Heart left ventricle (tissue), 16 donors: Measurements from ENCODE around the gene PTPN6. TPM values are rescaled to one million over a fixed set of nuclear protein-coding genes. Genes with fewer than 3 reads are reported as not detected.

Source experiments
- ATAC-seq, 4 donors: fragments of 200-7000 bp; cut with Tn5 transposase; one replicate each; pipeline ENCODE4 v1.9.1; 2020 to 2022; ENCODE audit warnings: moderate library complexity in 4 of 4, mild to moderate bottlenecking in 3 of 4, moderate number of reproducible peaks in 1 of 4
- DNase-seq, 5 donors: peaks; one replicate each; pipeline ENCODE4 v3.0.0-alpha.2; 2020
- H3K27ac ChIP-seq, 12 donors: fragments of 200-600 bp; sonication (generic) in 4 of 12; one replicate each; pipeline versions ENCODE4 v1.5.0 to v1.8.0; 2016 to 2022; ENCODE audit warnings: mild to moderate bottlenecking in 2 of 12
- H3K27me3 ChIP-seq, 9 donors: fragments of 200-600 bp; sonication (generic) in 2 of 9; one replicate each; pipeline versions ENCODE4 v1.5.1 to v1.8.0; 2016 to 2022; ENCODE audit warnings: mild to moderate bottlenecking in 3 of 9
- H3K36me3 ChIP-seq, 9 donors: fragments of 200-600 bp; sonication (generic) in 2 of 9; one replicate each; pipeline versions ENCODE4 v1.5.0 to v1.8.0; 2018 to 2022; ENCODE audit warnings: mild to moderate bottlenecking in 2 of 9
- H3K4me1 ChIP-seq, 12 donors: fragments of 200-600 bp; sonication (generic) in 4 of 12; one replicate each; pipeline versions ENCODE4 v1.5.0 to v1.8.0; 2016 to 2022; ENCODE audit warnings: mild to moderate bottlenecking in 3 of 12
- H3K4me3 ChIP-seq, 12 donors: fragments of 200-600 bp; sonication (generic) in 4 of 12; one replicate each; pipeline versions ENCODE4 v1.5.0 to v1.8.0; 2017 to 2022; ENCODE audit warnings: mild to moderate bottlenecking in 9 of 12, moderate library complexity in 4 of 12
- H3K9me3 ChIP-seq, 12 donors: fragments of 200-600 bp; sonication (generic) in 4 of 12; one replicate each; pipeline versions ENCODE4 v1.5.0 to v1.8.0; 2016 to 2022; ENCODE audit warnings: mild to moderate bottlenecking in 1 of 12
- POLR2A ChIP-seq, 2 donors: fragments of 450-650 bp; IDR thresholded peaks; one replicate each; pipeline ENCODE4 v1.6.1; 2017; ENCODE audit warnings: antibody characterized with exemption in 2 of 2, mild to moderate bottlenecking in 2 of 2, moderate library complexity in 2 of 2
- WGBS, 4 donors: extraction: QIAGEN DNeasy Blood & Tissue Kit in 2 of 4; methylation state at CpG; one replicate each; pipeline versions ENCODE4 v1.1.5 to v1.1.7; 2013 to 2018; 5-methylcytosine and 5-hydroxymethylcytosine counted together
- intact Hi-C, 10 donors: fragments of 100-400 bp; cut with DNase I; formaldehyde crosslinking; loops; one replicate each; pipeline versions ENCODE4 v1.11.1 to v1.14.2; 2022
- polyA plus RNA-seq, 2 donors: library from polyadenylated mRNA; stranded (reverse); fragments of 200-250 nt; gene quantifications; one replicate each; pipeline ENCODE4 v1.2.3, GENCODE V29; 2013
- total RNA-seq, 9 donors: library from RNA; depleted of rRNA in 2 of 9; stranded (reverse); fragments of >200 nt in 2 of 9; fragmentation: NEBNext Ultra II Directional in 3 of 9; extraction: Animal tissue kit (Norgen Biotek cat#: 25700) in 3 of 9; gene quantifications; one replicate each; pipeline versions ENCODE4 v1.1.0 to v1.2.4, GENCODE V29; 2016 to 2023
- TF ChIP-seq, protein P1 (sequence below), 12 donors: fragments of 200-600 bp; sonication (generic) in 4 of 12; IDR thresholded peaks; one replicate each; pipeline versions ENCODE4 v1.5.0 to v1.8.0; 2018 to 2022; ENCODE audit warnings: antibody characterized with exemption in 12 of 12, mild to moderate bottlenecking in 5 of 12
- donor health status: ischemic (EF 13 %, LVEDD 7.1; RV severe dilation, severe dysfunction).
- donor health status: healthy with polysubstance abuse.
- donor health status: DM: no; HTN: yes; CAD: no.
- donor health status: DM: no; HTN: no; CAD: no.
- donor health status: ischemic (EF 25% LVEDD 6.9; RV normal size, moderate dysfunction).
- donor health status: ischemic (EF 25% LVEDD 5.7; RV mildly dilated, moderate dysfunction).
- donor health status: healthy.
- donor health status: DM: yes; HTN: yes; CAD: no.
- donor health status: ischemic (EF 35%, LVEDD 5.7; RV mildly dilated, moderate dysfunction).
- donor health status: nonischemic (EF 11% LVEDD 7.7; RV severe dilation, severe dysfunction).
- donor health status: DM: yes; HTN: yes; CAD: no.
- donor health status: PGD.
- donor health status: ischemic (EF 29% LVEDD 5.4; RV normal size, mild dysfunction).
- donor health status: nonischemic (EF 23%, LVEDD 6.1; RV moderate dilation, normal function).

PTPN6 gene
- total and polyA plus RNA-seq, 11 donors, result 3.5 to 63.2 (median 6.1) TPM

DNA sequence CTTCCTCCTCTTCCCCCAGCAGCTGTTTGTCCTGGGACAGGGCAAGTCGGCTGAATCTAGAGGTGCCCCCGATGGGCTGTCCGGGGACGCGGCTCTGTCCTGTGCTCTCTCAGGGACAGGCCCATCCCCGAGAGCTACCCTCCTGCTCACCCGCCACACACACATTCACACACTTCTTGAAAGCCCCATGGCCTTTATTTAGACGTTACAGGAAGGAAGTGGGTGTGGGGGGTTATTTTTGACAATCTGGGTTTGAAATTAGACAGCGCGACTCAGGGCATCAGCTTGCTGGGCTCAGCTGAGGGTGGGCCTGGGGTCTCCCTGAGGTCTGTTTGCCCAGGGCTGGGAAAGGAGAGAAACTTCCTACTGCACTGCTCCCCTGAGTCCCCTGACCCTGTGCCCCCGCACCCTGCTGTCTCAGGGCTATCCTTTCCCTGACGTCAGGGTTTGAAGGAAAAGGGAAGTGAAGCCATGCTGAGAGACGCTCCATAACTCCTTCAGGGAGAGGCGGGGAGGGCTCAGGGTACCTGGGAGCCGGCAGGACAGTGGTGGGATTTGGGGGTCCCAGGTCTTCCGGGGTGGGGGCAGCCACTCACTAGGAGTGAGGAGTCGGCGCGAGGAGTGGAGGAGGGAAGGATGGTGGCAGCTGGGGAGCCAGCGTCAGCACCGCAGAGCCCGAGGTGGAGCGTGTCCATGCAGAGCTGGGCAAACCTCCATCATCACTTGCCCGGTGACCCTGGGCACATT is 8.1 kb downstream of the PTPN6 start:
- Histone ChIP-seq H3K27me3 (no peaks in the 10 kb centered on the region), H3K36me3 (peaks cover 0 to 55% (median 0%) of the 10 kb centered on the region in 9 donors), H3K4me1 (peaks cover 2 to 87% (median 37%) of the 10 kb centered on the region in 12 donors), H3K4me3 (peak overlapping the region in 8 of 12 donors; percentile 9 to 42 (median 23)), H3K9me3 (no peaks in the 10 kb centered on the region), H3K27ac (peak overlapping the region; percentile 21 to 97 (median 83))
- intact Hi-C loops, result no loop called here
- peak in 2 of 5 donors; percentile 54 to 64 for DNase-seq
- TF ChIP-seq, protein P1, sequence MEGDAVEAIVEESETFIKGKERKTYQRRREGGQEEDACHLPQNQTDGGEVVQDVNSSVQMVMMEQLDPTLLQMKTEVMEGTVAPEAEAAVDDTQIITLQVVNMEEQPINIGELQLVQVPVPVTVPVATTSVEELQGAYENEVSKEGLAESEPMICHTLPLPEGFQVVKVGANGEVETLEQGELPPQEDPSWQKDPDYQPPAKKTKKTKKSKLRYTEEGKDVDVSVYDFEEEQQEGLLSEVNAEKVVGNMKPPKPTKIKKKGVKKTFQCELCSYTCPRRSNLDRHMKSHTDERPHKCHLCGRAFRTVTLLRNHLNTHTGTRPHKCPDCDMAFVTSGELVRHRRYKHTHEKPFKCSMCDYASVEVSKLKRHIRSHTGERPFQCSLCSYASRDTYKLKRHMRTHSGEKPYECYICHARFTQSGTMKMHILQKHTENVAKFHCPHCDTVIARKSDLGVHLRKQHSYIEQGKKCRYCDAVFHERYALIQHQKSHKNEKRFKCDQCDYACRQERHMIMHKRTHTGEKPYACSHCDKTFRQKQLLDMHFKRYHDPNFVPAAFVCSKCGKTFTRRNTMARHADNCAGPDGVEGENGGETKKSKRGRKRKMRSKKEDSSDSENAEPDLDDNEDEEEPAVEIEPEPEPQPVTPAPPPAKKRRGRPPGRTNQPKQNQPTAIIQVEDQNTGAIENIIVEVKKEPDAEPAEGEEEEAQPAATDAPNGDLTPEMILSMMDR (IDR thresholded peaks at IDR 0.05), result no peak
- TF ChIP-seq POLR2A (IDR thresholded peaks at IDR 0.05), result peak in 1 of 2 donors; percentile 16
- ATAC-seq, result peak; percentile 8 to 68 (median 17)
- 41 to 60% (median 52%) methylated on average over 19 to 24 of the region's 24 CpGs for WGBS, 4 donors

DNA sequence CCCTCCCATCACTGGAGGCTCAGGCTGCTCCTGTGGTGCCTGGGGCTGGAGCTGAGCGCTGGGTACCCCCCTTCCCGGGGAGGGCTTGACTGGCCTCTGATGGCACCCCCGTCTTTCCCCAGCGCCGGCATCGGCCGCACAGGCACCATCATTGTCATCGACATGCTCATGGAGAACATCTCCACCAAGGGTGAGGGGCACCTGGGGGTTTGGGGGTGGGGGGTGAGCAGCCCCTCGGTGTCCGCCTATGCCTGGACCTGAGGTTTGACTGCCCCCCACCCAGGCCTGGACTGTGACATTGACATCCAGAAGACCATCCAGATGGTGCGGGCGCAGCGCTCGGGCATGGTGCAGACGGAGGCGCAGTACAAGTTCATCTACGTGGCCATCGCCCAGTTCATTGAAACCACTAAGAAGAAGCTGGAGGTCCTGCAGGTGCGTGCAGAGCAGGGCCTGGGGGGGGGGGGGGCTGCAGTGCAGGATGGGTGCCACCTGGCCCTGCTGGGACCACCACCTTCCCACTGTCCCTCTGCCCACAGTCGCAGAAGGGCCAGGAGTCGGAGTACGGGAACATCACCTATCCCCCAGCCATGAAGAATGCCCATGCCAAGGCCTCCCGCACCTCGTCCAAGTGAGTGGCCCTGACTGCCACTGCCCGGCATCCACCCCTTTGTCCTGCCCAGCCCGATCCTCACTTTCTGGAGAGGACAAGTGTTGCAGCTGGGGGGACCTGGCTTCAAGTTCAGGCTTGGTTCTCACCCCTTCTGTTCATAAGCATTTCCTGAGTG is 8.8 kb downstream of the PTPN6 start:
- Histone ChIP-seq H3K27me3 (no peaks in the 10 kb centered on the region), H3K4me3 (peak overlapping the region in 7 of 12 donors; percentile 14 to 42 (median 22)), H3K27ac (peak overlapping the region; percentile 21 to 97 (median 83)), H3K4me1 (peaks cover 2 to 85% (median 41%) of the 10 kb centered on the region in 12 donors), H3K9me3 (no peaks in the 10 kb centered on the region), H3K36me3 (peaks cover 0 to 51% (median 0%) of the 10 kb centered on the region in 9 donors)
- TF ChIP-seq, protein P1 (IDR thresholded peaks at IDR 0.05), result no peak
- ATAC-seq, result no peak
- peak in 2 of 5 donors; percentile 25 to 37 for DNase-seq
- 92 to 97% (median 92%) methylated on average over 7 to 26 of the region's 26 CpGs for WGBS, 4 donors
- intact Hi-C loops, result loop anchor here in 5 of 10 donors (5.0 to 10.0 kb wide), 5 partner anchors 72 to 135 kb away; partner anchors contain the start of genes C1R (in 2 of the 5), SPSB2 (in 1 of the 5) and TPI1 (in 1 of the 5)

DNA sequence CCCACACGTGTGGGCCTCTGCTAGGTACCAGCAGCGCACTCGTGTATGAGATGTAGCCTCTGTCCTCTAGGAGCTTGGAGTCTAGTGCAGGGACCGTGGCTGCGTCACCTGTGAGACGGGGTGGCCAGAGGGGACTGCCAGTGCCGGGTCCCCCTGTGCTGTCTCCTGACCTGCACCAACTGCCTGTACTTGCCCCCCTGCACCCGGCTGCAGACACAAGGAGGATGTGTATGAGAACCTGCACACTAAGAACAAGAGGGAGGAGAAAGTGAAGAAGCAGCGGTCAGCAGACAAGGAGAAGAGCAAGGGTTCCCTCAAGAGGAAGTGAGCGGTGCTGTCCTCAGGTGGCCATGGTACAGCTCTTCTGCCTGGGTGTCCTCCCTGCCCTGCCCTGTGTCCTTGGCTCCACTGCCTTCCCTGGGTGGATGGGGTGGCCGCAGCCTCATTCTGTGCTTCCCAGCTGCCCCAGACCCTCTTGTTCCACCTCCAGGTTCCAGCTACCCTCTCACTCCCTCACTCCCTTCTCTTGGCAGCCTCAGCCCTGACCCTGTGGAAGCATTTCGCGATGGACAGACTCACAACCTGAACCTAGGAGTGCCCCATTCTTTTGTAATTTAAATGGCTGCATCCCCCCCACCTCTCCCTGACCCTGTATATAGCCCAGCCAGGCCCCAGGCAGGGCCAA is 9.6 kb downstream of the PTPN6 start:
- H3K27ac ChIP-seq, result peak overlapping the region in 11 of 12 donors; percentile 68 to 97 (median 83)
- ATAC-seq, result no peak
- H3K36me3 ChIP-seq, result peaks cover 0 to 53% (median 6%) of the 10 kb centered on the region in 9 donors
- TF ChIP-seq, protein P1 (IDR thresholded peaks at IDR 0.05), result peak in 1 of 12 donors; percentile 21
- no peak for TF ChIP-seq POLR2A (IDR thresholded peaks at IDR 0.05)
- H3K4me3 ChIP-seq, result peak overlapping the region in 6 of 12 donors; percentile 3 to 46 (median 36)
- WGBS, 4 donors, result 79 to 84% (median 82%) methylated on average over 13 of the region's 13 CpGs
- peak in 2 of 5 donors; percentile 20 to 31 for DNase-seq
- H3K9me3 ChIP-seq, result no peaks in the 10 kb centered on the region
- H3K27me3 ChIP-seq, result no peaks in the 10 kb centered on the region
- H3K4me1 ChIP-seq, result peaks cover 2 to 81% (median 41%) of the 10 kb centered on the region in 12 donors
- intact Hi-C loops, result loop anchor here in 5 of 10 donors (1.0 to 10.0 kb wide), 6 partner anchors 16 to 134 kb away; partner anchors contain the start of genes C1R (in 2 of the 5), C12orf57 (in 1 of the 5), SPSB2 (in 1 of the 5) and TPI1 (in 1 of the 5)
